Activated effector memory CD4-positive, alpha-beta T cell treated with Interleukin-2 at 50 U/mL for 16 hours (primary cell): ENCODE data around the gene GLYAT.
"Not testable (repeated sequence)": the region's sequence is repeated elsewhere in the genome, so short reads cannot be mapped to it uniquely, and the experiment has no call there.

Experiments
- DNase-seq: peaks from one replicate; pipeline ENCODE4 v3.0.0-alpha.2; 2020

GLYAT gene

GRCh38 chr11:58742981-58743880 is 11.5 kb upstream of the GLYAT start:
- DNase-seq, result no peak

- DNase-seq, result no peak
These were observed 10.4 kb upstream of the GLYAT start for GRCh38 chr11:58742140-58742539.

GRCh38 chr11:58741127-58741526 is 9.4 kb upstream of the GLYAT start:
- no peak for DNase-seq

GRCh38 chr11:58740447-58740846 is 8.7 kb upstream of the GLYAT start:
- no peak for DNase-seq

- DNase-seq, result no peak
These were observed 8.1 kb upstream of the GLYAT start for GRCh38 chr11:58739725-58740430.

GRCh38 chr11:58734681-58735490 is 3.1 kb upstream of the GLYAT start:
- DNase-seq, result no peak

GRCh38 chr11:58730507-58731089 is 1.1 kb downstream of the GLYAT start:
- DNase-seq, result no peak

GRCh38 chr11:58727415-58727797 is 4.3 kb downstream of the GLYAT start:
- DNase-seq, result no peak

- DNase-seq, result no peak
These were observed 4.9 kb downstream of the GLYAT start for GRCh38 chr11:58726737-58727414.

GRCh38 chr11:58719406-58720117 is 12.2 kb downstream of the GLYAT start:
- no peak for DNase-seq

GRCh38 chr11:58712531-58712930 is 19.2 kb downstream of the GLYAT start:
- no peak for DNase-seq

GRCh38 chr11:58711832-58712231 is 19.9 kb downstream of the GLYAT start:
- no peak for DNase-seq

- DNase-seq, result no peak
These were observed 24.0 kb downstream of the GLYAT start for GRCh38 chr11:58707767-58708166.

GRCh38 chr11:58696825-58697224 is 34.9 kb downstream of the GLYAT start:
- DNase-seq, result not testable (repeated sequence)

GRCh38 chr11:58693026-58693425 is 38.7 kb downstream of the GLYAT start:
- DNase-seq, result no peak

GRCh38 chr11:58691675-58692074 is 40.1 kb downstream of the GLYAT start:
- no peak for DNase-seq

GRCh38 chr11:58688789-58689503 is 42.8 kb downstream of the GLYAT start:
- no peak for DNase-seq

GRCh38 chr11:58685973-58686722 is 45.6 kb downstream of the GLYAT start:
- no peak for DNase-seq

GRCh38 chr11:58682660-58683059 is 49.1 kb downstream of the GLYAT start:
- not testable (repeated sequence) for DNase-seq

GRCh38 chr11:58677536-58677935 is 54.2 kb downstream of the GLYAT start:
- DNase-seq, result not testable (repeated sequence)
